BJ (cell line): Measurements from ENCODE around the gene PITPNM3. TPM values are rescaled to one million over a fixed set of nuclear protein-coding genes. Genes with fewer than 3 reads are reported as not detected.

ENCODE experiments used
- CTCF ChIA-PET: fragments of 350-600 bp; formaldehyde crosslinking; extraction: SDS; loops from one replicate; lab custom pipeline; 2021; ENCODE audit warnings: antibody characterized with exemption, inconsistent platforms; lab: Yijun Ruan, JAX
- POLR2A ChIA-PET: fragments of 300-600 bp; sonication (Branson Sonifier 250); formaldehyde crosslinking; extraction: SDS; loops from one replicate; lab custom pipeline; 2021; ENCODE audit warnings: antibody characterized with exemption; lab: Charles Lee
- DNase-seq: peaks from one replicate; pipeline ENCODE4 v3.0.0-alpha.2; 2011; ENCODE audit warnings: low read depth
- H3K27me3 ChIP-seq: 2 replicates; pipeline ENCODE4 v1.6.0; 2011; ENCODE audit warnings: low read length; ENCODE audit not compliant: control insufficient read depth, insufficient read depth
- H3K36me3 ChIP-seq: 2 replicates; pipeline ENCODE4 v1.5.1; 2011; ENCODE audit warnings: low read length; ENCODE audit not compliant: control insufficient read depth, insufficient read depth
- H3K4me3 ChIP-seq: 2 replicates; pipeline ENCODE4 v1.5.1; 2011; ENCODE audit warnings: low read depth, mild to moderate bottlenecking, control low read depth, low read length
- CTCF ChIP-seq: IDR thresholded peaks from 2 replicates; pipeline ENCODE4 v1.5.1; 2011; ENCODE audit warnings: low read depth, mild to moderate bottlenecking, control low read depth, inconsistent platforms, low read length, moderate library complexity; ENCODE audit not compliant: insufficient read depth
- polyA plus RNA-seq: library from polyadenylated mRNA; depleted of rRNA; stranded (reverse); fragments of >200 nt; gene quantifications from 2 replicates; pipeline ENCODE4 v1.2.3, GENCODE V29; 2011

Gene PITPNM3
- polyA plus RNA-seq, 1 experiment: 0.64 TPM

GRCh38 chr17:6496116-6496481 lies 60.3 kb downstream of the PITPNM3 start:
- no peak overlapping the region for H3K4me3 ChIP-seq
- DNase-seq: no peak
- ChIA-PET CTCF (interaction anchor here (1.2 kb wide), 1 partner anchor 25 kb away, joined by 4 read pairs; no protein-coding TSS in a partner anchor), POLR2A (no interaction called here)
- no peaks in the 10 kb centered on the region for H3K36me3 ChIP-seq
- TF ChIP-seq CTCF: no peak
- H3K27me3 ChIP-seq: peaks cover 2% of the 10 kb centered on the region; the same call in 1 of the 2 replicates

GRCh38 chr17:6495450-6496115 lies 60.8 kb downstream of the PITPNM3 start:
- ChIA-PET POLR2A (no interaction called here), CTCF (interaction anchor here (1.1 to 1.2 kb wide), 2 partner anchors 22 to 25 kb away, joined by 3 to 4 read pairs; no protein-coding TSS in a partner anchor)
- peaks cover 2% of the 10 kb centered on the region; the same call in 1 of the 2 replicates for H3K27me3 ChIP-seq
- no peak for DNase-seq
- no peaks in the 10 kb centered on the region for H3K36me3 ChIP-seq
- no peak for TF ChIP-seq CTCF
- no peak overlapping the region for H3K4me3 ChIP-seq

GRCh38 chr17:6494239-6494941 lies 62.0 kb downstream of the PITPNM3 start:
- TF ChIP-seq CTCF: no peak
- CTCF ChIA-PET: interaction anchor here (1.1 kb wide), 1 partner anchor 21 kb away, joined by 3 read pairs; no protein-coding TSS in a partner anchor
- DNase-seq: no peak
- Histone ChIP-seq H3K27me3 (peaks cover 2% of the 10 kb centered on the region; the same call in 1 of the 2 replicates), H3K36me3 (no peaks in the 10 kb centered on the region), H3K4me3 (no peak overlapping the region)
- POLR2A ChIA-PET: no interaction called here

GRCh38 chr17:6492892-6493674 lies 63.3 kb downstream of the PITPNM3 start:
- DNase-seq: no peak
- ChIA-PET CTCF (interaction anchor here (0.8 to 1.4 kb wide), 3 partner anchors 9 to 20 kb away, joined by 3 to 4 read pairs (median 3); no protein-coding TSS in a partner anchor), POLR2A (no interaction called here)
- H3K27me3 ChIP-seq: peaks cover 2% of the 10 kb centered on the region; the same call in 1 of the 2 replicates
- TF ChIP-seq CTCF: no peak
- no peaks in the 10 kb centered on the region for H3K36me3 ChIP-seq
- no peak overlapping the region for H3K4me3 ChIP-seq
